ENCODE data around the gene HEY2. TPM values are rescaled to one million over a fixed set of nuclear protein-coding genes. Genes with fewer than 3 reads are reported as not detected.

HEY2 gene
- total and polyA plus RNA-seq, 4 donors = 1.0 to 2.0 (median 1.4) TPM

DNA sequence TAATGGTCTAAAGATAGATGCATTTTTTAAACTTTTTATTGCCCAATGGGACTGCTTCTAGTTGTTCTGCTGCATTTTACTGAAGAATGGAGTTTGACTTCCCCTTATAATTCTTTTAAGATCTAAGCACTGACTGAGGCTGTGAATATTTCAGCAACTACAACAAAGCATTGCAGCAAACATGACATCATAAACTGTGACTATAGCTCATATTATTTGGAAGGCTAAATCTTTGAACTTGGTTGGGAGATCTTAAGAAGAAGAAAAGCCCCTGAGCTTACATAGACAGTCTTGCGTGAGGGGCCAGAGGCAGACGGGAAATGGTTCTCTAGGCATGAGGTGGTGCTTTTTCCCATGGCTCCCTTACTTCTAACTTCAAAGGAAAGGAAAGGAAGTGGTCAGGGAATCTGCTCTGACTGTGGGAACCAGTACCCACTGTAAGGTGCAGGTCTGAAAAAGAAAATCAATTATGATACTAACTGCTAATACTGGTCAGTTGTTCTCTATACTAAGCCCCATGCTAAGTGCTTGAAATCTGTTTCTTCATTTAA, 14.8 kb downstream of the HEY2 start (continued):
- no peak for TF ChIP-seq RXRA (IDR thresholded peaks at IDR 0.05)

DNA sequence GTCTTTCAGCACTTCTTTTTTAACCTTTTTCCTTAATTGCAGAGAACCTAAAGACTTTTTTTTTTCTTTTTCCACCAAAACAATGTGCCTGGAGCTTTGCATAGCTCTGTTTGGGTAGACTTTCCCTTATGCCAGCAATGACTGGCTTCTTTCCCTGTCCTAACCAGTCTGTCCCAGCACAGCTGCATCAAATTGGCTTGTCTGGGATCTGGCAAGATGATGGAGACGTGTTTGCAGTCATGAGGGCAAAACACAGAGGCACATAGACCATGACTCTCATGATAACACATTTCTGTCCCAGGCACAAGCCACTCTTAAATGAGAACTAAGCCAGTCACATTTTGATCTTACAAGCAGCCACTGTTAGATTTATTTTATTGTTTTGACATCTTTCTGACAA, 16.5 kb downstream of the HEY2 start:
- Histone ChIP-seq H3K4me3 (ENCODE audit: low read depth in 1 of 3, low read length in 3 of 3) (no peak overlapping the region), H3K36me3 (ENCODE audit: control insufficient read depth in 4 of 4, insufficient read depth in 3 of 4, low read depth in 1 of 4, low read length in 3 of 4) (no peaks in the 10 kb centered on the region), H3K27ac (ENCODE audit: low read depth in 1 of 2, low read length in 2 of 2) (no peak overlapping the region), H3K9me3 (ENCODE audit: control insufficient read depth in 4 of 4, low read length in 3 of 4) (no peaks in the 10 kb centered on the region), H3K9ac (ENCODE audit: low read depth in 1 of 2, low read length in 2 of 2) (no peak overlapping the region), H3K27me3 (ENCODE audit: control insufficient read depth in 4 of 4, insufficient read depth in 4 of 4, low read length in 3 of 4) (no peaks in the 10 kb centered on the region), H3K4me1 (ENCODE audit: control insufficient read depth in 4 of 4, insufficient read depth in 4 of 4, low read length in 3 of 4) (no peaks in the 10 kb centered on the region)
- WGBS = 75% methylated on average over 1 of the region's 1 CpG
- TF ChIP-seq HNF4A (conservative IDR thresholded peaks at IDR 0.05) = no peak
- no peak for TF ChIP-seq JUND (IDR thresholded peaks at IDR 0.05)
- no peak for TF ChIP-seq SP1 (IDR thresholded peaks at IDR 0.05)
- TF ChIP-seq YY1 (IDR thresholded peaks at IDR 0.05) = no peak
- no peak for TF ChIP-seq FOXA2 (IDR thresholded peaks at IDR 0.05)
- TF ChIP-seq EGR1 (IDR thresholded peaks at IDR 0.05; ENCODE audit: low read depth in 2 of 2) = no peak
- no peak for TF ChIP-seq HNF4G (IDR thresholded peaks at IDR 0.05)
- TF ChIP-seq, protein P1, sequence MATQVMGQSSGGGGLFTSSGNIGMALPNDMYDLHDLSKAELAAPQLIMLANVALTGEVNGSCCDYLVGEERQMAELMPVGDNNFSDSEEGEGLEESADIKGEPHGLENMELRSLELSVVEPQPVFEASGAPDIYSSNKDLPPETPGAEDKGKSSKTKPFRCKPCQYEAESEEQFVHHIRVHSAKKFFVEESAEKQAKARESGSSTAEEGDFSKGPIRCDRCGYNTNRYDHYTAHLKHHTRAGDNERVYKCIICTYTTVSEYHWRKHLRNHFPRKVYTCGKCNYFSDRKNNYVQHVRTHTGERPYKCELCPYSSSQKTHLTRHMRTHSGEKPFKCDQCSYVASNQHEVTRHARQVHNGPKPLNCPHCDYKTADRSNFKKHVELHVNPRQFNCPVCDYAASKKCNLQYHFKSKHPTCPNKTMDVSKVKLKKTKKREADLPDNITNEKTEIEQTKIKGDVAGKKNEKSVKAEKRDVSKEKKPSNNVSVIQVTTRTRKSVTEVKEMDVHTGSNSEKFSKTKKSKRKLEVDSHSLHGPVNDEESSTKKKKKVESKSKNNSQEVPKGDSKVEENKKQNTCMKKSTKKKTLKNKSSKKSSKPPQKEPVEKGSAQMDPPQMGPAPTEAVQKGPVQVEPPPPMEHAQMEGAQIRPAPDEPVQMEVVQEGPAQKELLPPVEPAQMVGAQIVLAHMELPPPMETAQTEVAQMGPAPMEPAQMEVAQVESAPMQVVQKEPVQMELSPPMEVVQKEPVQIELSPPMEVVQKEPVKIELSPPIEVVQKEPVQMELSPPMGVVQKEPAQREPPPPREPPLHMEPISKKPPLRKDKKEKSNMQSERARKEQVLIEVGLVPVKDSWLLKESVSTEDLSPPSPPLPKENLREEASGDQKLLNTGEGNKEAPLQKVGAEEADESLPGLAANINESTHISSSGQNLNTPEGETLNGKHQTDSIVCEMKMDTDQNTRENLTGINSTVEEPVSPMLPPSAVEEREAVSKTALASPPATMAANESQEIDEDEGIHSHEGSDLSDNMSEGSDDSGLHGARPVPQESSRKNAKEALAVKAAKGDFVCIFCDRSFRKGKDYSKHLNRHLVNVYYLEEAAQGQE (IDR thresholded peaks at IDR 0.05) = no peak
- no peak for TF ChIP-seq NR2F2 (IDR thresholded peaks at IDR 0.05)
- TF ChIP-seq RXRA (IDR thresholded peaks at IDR 0.05) = no peak
- TF ChIP-seq, protein P2, sequence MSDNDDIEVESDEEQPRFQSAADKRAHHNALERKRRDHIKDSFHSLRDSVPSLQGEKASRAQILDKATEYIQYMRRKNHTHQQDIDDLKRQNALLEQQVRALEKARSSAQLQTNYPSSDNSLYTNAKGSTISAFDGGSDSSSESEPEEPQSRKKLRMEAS (IDR thresholded peaks at IDR 0.05) = no peak
- TF ChIP-seq, protein P3, sequence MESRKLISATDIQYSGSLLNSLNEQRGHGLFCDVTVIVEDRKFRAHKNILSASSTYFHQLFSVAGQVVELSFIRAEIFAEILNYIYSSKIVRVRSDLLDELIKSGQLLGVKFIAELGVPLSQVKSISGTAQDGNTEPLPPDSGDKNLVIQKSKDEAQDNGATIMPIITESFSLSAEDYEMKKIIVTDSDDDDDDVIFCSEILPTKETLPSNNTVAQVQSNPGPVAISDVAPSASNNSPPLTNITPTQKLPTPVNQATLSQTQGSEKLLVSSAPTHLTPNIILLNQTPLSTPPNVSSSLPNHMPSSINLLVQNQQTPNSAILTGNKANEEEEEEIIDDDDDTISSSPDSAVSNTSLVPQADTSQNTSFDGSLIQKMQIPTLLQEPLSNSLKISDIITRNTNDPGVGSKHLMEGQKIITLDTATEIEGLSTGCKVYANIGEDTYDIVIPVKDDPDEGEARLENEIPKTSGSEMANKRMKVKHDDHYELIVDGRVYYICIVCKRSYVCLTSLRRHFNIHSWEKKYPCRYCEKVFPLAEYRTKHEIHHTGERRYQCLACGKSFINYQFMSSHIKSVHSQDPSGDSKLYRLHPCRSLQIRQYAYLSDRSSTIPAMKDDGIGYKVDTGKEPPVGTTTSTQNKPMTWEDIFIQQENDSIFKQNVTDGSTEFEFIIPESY (IDR thresholded peaks at IDR 0.05) = no peak
- TF ChIP-seq, protein P4, sequence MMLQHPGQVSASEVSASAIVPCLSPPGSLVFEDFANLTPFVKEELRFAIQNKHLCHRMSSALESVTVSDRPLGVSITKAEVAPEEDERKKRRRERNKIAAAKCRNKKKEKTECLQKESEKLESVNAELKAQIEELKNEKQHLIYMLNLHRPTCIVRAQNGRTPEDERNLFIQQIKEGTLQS (IDR thresholded peaks at IDR 0.05) = no peak
- TF ChIP-seq FOXA1 (IDR thresholded peaks at IDR 0.05) = no peak
- no peak for TF ChIP-seq GABPA (IDR thresholded peaks at IDR 0.05 in 1 of 2, conservative IDR thresholded peaks at IDR 0.05 in 1 of 2)
- no peak for TF ChIP-seq TAF1 (conservative IDR thresholded peaks at IDR 0.05)
- TF ChIP-seq, protein P5, sequence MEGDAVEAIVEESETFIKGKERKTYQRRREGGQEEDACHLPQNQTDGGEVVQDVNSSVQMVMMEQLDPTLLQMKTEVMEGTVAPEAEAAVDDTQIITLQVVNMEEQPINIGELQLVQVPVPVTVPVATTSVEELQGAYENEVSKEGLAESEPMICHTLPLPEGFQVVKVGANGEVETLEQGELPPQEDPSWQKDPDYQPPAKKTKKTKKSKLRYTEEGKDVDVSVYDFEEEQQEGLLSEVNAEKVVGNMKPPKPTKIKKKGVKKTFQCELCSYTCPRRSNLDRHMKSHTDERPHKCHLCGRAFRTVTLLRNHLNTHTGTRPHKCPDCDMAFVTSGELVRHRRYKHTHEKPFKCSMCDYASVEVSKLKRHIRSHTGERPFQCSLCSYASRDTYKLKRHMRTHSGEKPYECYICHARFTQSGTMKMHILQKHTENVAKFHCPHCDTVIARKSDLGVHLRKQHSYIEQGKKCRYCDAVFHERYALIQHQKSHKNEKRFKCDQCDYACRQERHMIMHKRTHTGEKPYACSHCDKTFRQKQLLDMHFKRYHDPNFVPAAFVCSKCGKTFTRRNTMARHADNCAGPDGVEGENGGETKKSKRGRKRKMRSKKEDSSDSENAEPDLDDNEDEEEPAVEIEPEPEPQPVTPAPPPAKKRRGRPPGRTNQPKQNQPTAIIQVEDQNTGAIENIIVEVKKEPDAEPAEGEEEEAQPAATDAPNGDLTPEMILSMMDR (IDR thresholded peaks at IDR 0.05; ENCODE audit: low read depth, low read length, missing input control) = no peak
- TF ChIP-seq RAD21 (IDR thresholded peaks at IDR 0.05) = no peak
- no peak for DNase-seq (ENCODE audit: low spot score)

Measured in liver (tissue), 9 donors.